Measurements from ENCODE around the gene PBX1. TPM values are rescaled to one million over a fixed set of nuclear protein-coding genes. Genes with fewer than 3 reads are reported as not detected.

Gene PBX1
- total RNA-seq, 2 donors from 2014 or later, result 59.9 to 79.2 TPM

GRCh38 chr1:164583196-164583595, 24.2 kb downstream of the PBX1 start:
- no peaks in the 10 kb centered on the region for H3K9me3 Mint-ChIP-seq
- peaks cover 7% of the 10 kb centered on the region for H3K4me1 ChIP-seq (ENCODE audit: control insufficient read depth, insufficient read depth, low read length)
- no peak overlapping the region for H3K4me3 ChIP-seq (ENCODE audit: low read length)
- no peak overlapping the region for H3K27ac Mint-ChIP-seq
- peaks cover 57% of the 10 kb centered on the region for H3K4me1 Mint-ChIP-seq
- H3K9ac ChIP-seq (ENCODE audit: extremely low read depth, low read length, poor library complexity, severe bottlenecking), result no peak overlapping the region
- no peak overlapping the region for H3K27ac ChIP-seq (ENCODE audit: low read depth, low read length)
- no peak for DNase-seq
- peaks cover 12% of the 10 kb centered on the region for H3K36me3 Mint-ChIP-seq (ENCODE audit: low read depth)
- H3K4me3 Mint-ChIP-seq, result no peak overlapping the region
- no peaks in the 10 kb centered on the region for H3K27me3 Mint-ChIP-seq (ENCODE audit: insufficient read depth)
- no peaks in the 10 kb centered on the region for H3K27me3 ChIP-seq (ENCODE audit: control insufficient read depth, insufficient read depth, low read length, poor library complexity, severe bottlenecking)
- TF ChIP-seq CTCF (conservative IDR thresholded peaks at IDR 0.05), result no peak
- H3K36me3 ChIP-seq (ENCODE audit: control insufficient read depth, insufficient read depth, low read length), result peaks cover 7% of the 10 kb centered on the region
- WGBS, 2 experiments (ENCODE audit: insufficient coverage in 1 of 2, insufficient read length in 1 of 2), result 100% methylated on average over 1 of the region's 1 CpG; no CpG with 5 or more reads in 1 of the 2 experiments
- no peaks in the 10 kb centered on the region for H3K9me3 ChIP-seq (ENCODE audit: control insufficient read depth, low read length)

GRCh38 chr1:164583835-164584539, 25.0 kb downstream of the PBX1 start:
- Histone ChIP-seq H3K4me3 (ENCODE audit: low read length) (no peak overlapping the region), H3K36me3 (ENCODE audit: control insufficient read depth, insufficient read depth, low read length) (peaks cover 7% of the 10 kb centered on the region), H3K27me3 (ENCODE audit: control insufficient read depth, insufficient read depth, low read length, poor library complexity, severe bottlenecking) (no peaks in the 10 kb centered on the region), H3K4me1 (ENCODE audit: control insufficient read depth, insufficient read depth, low read length) (peaks cover 10% of the 10 kb centered on the region), H3K27ac (ENCODE audit: low read depth, low read length) (no peak overlapping the region), H3K9ac (ENCODE audit: extremely low read depth, low read length, poor library complexity, severe bottlenecking) (no peak overlapping the region), H3K9me3 (ENCODE audit: control insufficient read depth, low read length) (no peaks in the 10 kb centered on the region)
- Mint-ChIP-seq H3K4me1 (peaks cover 55% of the 10 kb centered on the region), H3K36me3 (ENCODE audit: low read depth) (peaks cover 12% of the 10 kb centered on the region), H3K27ac (no peak overlapping the region), H3K9me3 (no peaks in the 10 kb centered on the region), H3K27me3 (ENCODE audit: insufficient read depth) (no peaks in the 10 kb centered on the region), H3K4me3 (no peak overlapping the region)
- no peak for TF ChIP-seq CTCF (conservative IDR thresholded peaks at IDR 0.05)
- 94 to 97% methylated on average over 4 to 5 of the region's 5 CpGs for WGBS, 2 experiments (ENCODE audit: insufficient coverage in 1 of 2, insufficient read length in 1 of 2)
- no peak for DNase-seq

GRCh38 chr1:164586591-164586990, 27.6 kb downstream of the PBX1 start:
- no peaks in the 10 kb centered on the region for H3K27me3 Mint-ChIP-seq (ENCODE audit: insufficient read depth)
- peaks cover 6% of the 10 kb centered on the region for H3K36me3 Mint-ChIP-seq (ENCODE audit: low read depth)
- no peak overlapping the region for H3K4me3 Mint-ChIP-seq
- peaks cover 23% of the 10 kb centered on the region for H3K4me1 ChIP-seq (ENCODE audit: control insufficient read depth, insufficient read depth, low read length)
- H3K9me3 ChIP-seq (ENCODE audit: control insufficient read depth, low read length), result no peaks in the 10 kb centered on the region
- 87 to 90% methylated on average over 4 of the region's 5 CpGs for WGBS, 2 experiments (ENCODE audit: insufficient coverage in 1 of 2, insufficient read length in 1 of 2)
- DNase-seq, result peak; percentile 32
- H3K27ac ChIP-seq (ENCODE audit: low read depth, low read length), result no peak overlapping the region
- no peak for TF ChIP-seq CTCF (conservative IDR thresholded peaks at IDR 0.05)
- H3K36me3 ChIP-seq (ENCODE audit: control insufficient read depth, insufficient read depth, low read length), result peaks cover 7% of the 10 kb centered on the region
- H3K27ac Mint-ChIP-seq, result no peak overlapping the region
- H3K27me3 ChIP-seq (ENCODE audit: control insufficient read depth, insufficient read depth, low read length, poor library complexity, severe bottlenecking), result no peaks in the 10 kb centered on the region
- no peaks in the 10 kb centered on the region for H3K9me3 Mint-ChIP-seq
- H3K9ac ChIP-seq (ENCODE audit: extremely low read depth, low read length, poor library complexity, severe bottlenecking), result no peak overlapping the region
- H3K4me3 ChIP-seq (ENCODE audit: low read length), result no peak overlapping the region
- peaks cover 70% of the 10 kb centered on the region for H3K4me1 Mint-ChIP-seq

Measured in endodermal cell (in vitro differentiated cells).